Kidney epithelial cell (primary cell): Measurements from ENCODE around the gene ATPAF1. TPM values are rescaled to one million over a fixed set of nuclear protein-coding genes. Genes with fewer than 3 reads are reported as not detected.

Experiments used
- DNase-seq: peaks from one replicate; pipeline ENCODE4 v3.0.0-alpha.2; 2010; ENCODE audit warnings: low read depth
- H3K27me3 ChIP-seq: 2 replicates; pipeline ENCODE4 v1.6.0; 2011; ENCODE audit warnings: low read length; ENCODE audit not compliant: control insufficient read depth, insufficient read depth
- H3K36me3 ChIP-seq: 2 replicates; pipeline ENCODE4 v1.5.1; 2011; ENCODE audit warnings: low read length; ENCODE audit not compliant: control insufficient read depth, insufficient read depth
- H3K4me3 ChIP-seq: 2 replicates; pipeline ENCODE4 v1.5.1; 2011; ENCODE audit warnings: low read depth, mild to moderate bottlenecking, control low read depth, low read length
- total RNA-seq: library from RNA; depleted of rRNA; stranded (reverse); fragments of >200 nt; gene quantifications from 2 replicates; pipeline ENCODE4 v1.2.3, GENCODE V29; 2015
- TF ChIP-seq, protein P1 (sequence below): IDR thresholded peaks from 2 replicates; pipeline ENCODE4 v1.5.1; 2011; ENCODE audit warnings: mild to moderate bottlenecking, moderate library complexity, low read length, control low read depth, inconsistent platforms; ENCODE audit not compliant: insufficient read depth, poor library complexity, severe bottlenecking

ATPAF1 gene
- total RNA-seq, 1 donor from 2014 or later: 31.3 TPM

DNA sequence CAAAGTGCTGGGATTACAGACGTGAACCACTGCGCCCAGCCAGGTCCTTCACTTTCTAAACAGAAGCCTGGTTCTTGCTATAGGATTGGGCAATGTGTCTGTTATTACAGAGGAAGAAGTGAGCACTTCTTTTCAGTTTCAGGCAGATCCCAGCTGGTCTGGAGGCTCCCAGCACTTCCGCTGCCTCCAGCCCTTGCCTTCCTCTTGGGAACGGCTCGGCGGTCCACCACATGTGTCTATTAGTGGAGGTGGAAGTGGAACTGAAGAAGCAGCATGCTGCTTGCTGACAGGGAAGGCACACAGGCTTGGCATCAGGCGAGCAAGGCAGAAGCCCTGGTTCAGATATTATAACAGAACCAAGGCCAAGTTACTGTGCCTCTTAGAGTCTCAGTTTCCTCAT, 81.1 kb downstream of the ATPAF1 start:
- no peaks in the 10 kb centered on the region for H3K27me3 ChIP-seq
- H3K4me3 ChIP-seq: no peak overlapping the region
- H3K36me3 ChIP-seq: no peaks in the 10 kb centered on the region
- DNase-seq: no peak
- TF ChIP-seq, protein P1, sequence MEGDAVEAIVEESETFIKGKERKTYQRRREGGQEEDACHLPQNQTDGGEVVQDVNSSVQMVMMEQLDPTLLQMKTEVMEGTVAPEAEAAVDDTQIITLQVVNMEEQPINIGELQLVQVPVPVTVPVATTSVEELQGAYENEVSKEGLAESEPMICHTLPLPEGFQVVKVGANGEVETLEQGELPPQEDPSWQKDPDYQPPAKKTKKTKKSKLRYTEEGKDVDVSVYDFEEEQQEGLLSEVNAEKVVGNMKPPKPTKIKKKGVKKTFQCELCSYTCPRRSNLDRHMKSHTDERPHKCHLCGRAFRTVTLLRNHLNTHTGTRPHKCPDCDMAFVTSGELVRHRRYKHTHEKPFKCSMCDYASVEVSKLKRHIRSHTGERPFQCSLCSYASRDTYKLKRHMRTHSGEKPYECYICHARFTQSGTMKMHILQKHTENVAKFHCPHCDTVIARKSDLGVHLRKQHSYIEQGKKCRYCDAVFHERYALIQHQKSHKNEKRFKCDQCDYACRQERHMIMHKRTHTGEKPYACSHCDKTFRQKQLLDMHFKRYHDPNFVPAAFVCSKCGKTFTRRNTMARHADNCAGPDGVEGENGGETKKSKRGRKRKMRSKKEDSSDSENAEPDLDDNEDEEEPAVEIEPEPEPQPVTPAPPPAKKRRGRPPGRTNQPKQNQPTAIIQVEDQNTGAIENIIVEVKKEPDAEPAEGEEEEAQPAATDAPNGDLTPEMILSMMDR: no peak

DNA sequence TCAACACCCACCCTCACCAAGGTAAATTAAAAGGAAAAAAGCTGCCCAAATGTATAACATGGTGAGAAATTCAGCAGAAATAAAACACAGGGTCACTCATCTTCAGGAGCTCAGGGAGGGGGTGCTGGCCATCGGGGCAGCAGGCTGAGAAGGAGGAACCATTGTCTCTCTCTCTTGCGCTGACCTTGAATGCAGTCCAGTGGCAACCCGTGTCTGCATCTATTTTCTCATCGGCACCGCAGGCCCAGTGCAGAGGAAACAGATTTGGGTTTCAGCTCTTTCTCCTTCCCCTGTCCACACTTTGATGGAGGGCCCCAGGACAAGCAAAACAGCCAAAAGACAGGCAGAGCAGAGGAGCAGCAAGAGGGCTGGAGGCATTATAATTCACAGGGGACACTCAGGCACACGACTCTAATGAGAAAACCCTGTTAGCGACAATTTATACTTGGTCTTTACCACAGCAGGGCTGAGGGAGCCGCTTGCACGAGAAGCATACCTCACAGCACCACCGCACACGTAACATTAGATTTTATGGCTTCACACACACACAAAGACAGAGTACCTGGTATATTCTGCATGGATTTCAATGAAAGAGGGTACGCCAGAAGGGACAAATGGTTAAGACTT, 82.7 kb downstream of the ATPAF1 start:
- H3K27me3 ChIP-seq: no peaks in the 10 kb centered on the region

DNA sequence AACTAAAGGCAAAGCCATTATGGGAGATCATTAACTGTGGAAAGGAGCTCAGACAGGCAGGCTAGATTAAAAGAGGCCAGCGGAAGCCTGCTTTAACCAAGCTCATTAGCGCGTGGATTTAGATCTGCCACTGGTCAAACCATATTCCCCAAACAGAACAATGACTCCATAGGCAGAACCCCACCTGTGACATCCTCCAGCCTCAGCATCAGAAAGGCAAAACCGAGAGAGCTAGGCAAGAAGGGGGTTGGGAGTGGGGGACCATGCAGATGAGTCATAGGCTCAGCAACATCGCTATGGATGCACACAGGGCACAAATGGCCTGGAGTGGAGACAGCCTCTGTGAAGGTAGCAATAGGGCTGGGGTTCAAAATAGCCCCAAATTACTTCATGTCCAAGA, 84.7 kb downstream of the ATPAF1 start:
- TF ChIP-seq, protein P1: no peak
- Histone ChIP-seq H3K36me3 (no peaks in the 10 kb centered on the region), H3K27me3 (no peaks in the 10 kb centered on the region), H3K4me3 (no peak overlapping the region)
- no peak for DNase-seq

More for the DNA sequence above, 82.7 kb downstream of the ATPAF1 start:
- no peaks in the 10 kb centered on the region for H3K36me3 ChIP-seq
- TF ChIP-seq, protein P1: no peak
- no peak for DNase-seq
- no peak overlapping the region for H3K4me3 ChIP-seq

DNA sequence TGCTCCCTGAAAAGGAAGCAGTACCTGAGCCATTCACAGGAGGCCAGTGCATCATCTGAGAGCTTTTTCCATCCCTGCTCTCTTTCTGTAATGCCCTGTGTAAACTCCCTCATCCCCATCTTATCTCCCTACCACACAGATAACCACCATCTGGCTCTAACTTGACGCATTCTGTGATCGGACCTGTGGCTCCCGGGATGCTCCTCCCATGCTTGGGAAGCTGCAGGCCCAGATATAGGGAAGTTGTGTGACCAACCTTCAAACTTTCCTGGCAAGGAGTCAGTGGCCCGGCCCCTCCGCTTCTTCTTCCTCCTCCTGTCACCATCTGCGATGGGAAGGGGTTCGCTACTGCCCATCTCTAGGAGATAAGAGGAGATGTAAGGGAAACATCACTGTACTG, 85.2 kb downstream of the ATPAF1 start:
- Histone ChIP-seq H3K4me3 (no peak overlapping the region), H3K36me3 (no peaks in the 10 kb centered on the region), H3K27me3 (no peaks in the 10 kb centered on the region)
- DNase-seq: no peak
- TF ChIP-seq, protein P1: no peak

Other genes starting within 250 kb of the ATPAF1 start
- gene DMBX1, start 178.5 kb downstream of the ATPAF1 start, total RNA-seq: 0.04 TPM in 1 of 2 replicates, not detected in the other
- gene KNCN, start 116.7 kb downstream of the ATPAF1 start, total RNA-seq: not detected in 2 replicates
- gene MKNK1, start 64.1 kb downstream of the ATPAF1 start, total RNA-seq: 22.6 and 25.3 TPM in 2 replicates
- 3.1 and 9.0 TPM in 2 replicates for gene MOB3C, start 51.6 kb downstream of the ATPAF1 start, total RNA-seq
- gene TEX38, start 3.5 kb upstream of the ATPAF1 start, total RNA-seq: not detected in 2 replicates
- 57.3 and 64.4 TPM in 2 replicates for gene EFCAB14, start 50.8 kb upstream of the ATPAF1 start, total RNA-seq
- gene CYP4B1, start 130.7 kb upstream of the ATPAF1 start, total RNA-seq: not detected in 2 replicates